ENCODE data around the gene YWHAE. TPM values are rescaled to one million over a fixed set of nuclear protein-coding genes. Genes with fewer than 3 reads are reported as not detected.
"Not testable (repeated sequence)": the region's sequence is repeated elsewhere in the genome, so short reads cannot be mapped to it uniquely, and the experiment has no call there.

Gene YWHAE
- total and polyA plus RNA-seq, 4 donors: 408 to 1,947 (median 1,068) TPM

DNA sequence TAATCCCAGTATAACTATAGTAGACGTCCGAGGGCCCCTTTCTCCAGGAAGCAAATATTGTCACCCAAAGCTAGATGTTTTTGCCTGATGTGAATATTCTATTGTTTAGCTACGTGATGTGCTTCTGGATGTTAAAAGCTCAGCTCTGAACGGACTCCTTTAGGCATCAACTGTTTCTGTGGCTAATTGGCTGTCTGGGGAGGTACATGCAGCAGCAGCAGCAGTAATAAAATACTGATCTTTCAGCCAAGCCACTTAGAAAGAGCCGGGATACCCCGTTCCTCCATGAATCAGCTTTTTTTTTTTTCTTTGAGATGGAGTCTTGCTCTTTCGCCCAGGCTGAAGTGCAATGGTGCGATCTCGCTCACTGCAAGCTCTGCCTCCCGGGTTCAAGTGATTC, 77.5 kb downstream of the YWHAE start:
- H3K27ac ChIP-seq (ENCODE audit: low read depth, low read length): no peak overlapping the region
- no peaks in the 10 kb centered on the region for H3K4me1 ChIP-seq (ENCODE audit: control insufficient read depth, insufficient read depth, low read length)
- WGBS (ENCODE audit: insufficient coverage): 30% methylated on average over 5 of the region's 10 CpGs
- peak in 2 of 6 donors; percentile 5 to 80 for DNase-seq (ENCODE audit: low read depth in 4 of 6, low spot score in 6 of 6)
- no peaks in the 10 kb centered on the region for H3K36me3 ChIP-seq (ENCODE audit: control insufficient read depth, insufficient read depth, low read length)
- no peak overlapping the region for H3K4me3 ChIP-seq (ENCODE audit: low read depth, low read length)
- no peaks in the 10 kb centered on the region for H3K9me3 ChIP-seq (ENCODE audit: control insufficient read depth, insufficient read depth, low read length)
- no peaks in the 10 kb centered on the region for H3K27me3 ChIP-seq (ENCODE audit: control insufficient read depth, insufficient read depth, low read length)

DNA sequence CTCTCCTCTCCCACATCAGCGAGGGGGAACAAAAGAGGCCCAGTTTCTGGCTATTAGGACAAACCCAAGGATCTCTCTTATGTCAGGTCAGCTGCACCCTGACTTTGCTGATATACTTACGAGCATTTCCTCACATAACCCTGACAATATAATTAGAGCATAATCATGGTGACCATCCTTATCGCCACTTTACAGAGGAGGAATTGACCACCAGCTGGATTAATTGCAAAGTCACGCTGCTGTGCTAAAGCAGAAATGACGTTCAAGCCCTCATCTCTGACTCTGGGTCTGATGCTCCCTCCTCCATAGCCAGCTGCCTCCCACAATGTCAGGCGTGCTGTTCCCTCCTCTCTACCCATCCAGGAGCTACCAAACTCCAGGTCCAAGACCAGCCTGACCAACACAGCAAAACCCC, 78.0 kb downstream of the YWHAE start:
- peak in 1 of 6 donors; percentile 34 for DNase-seq (ENCODE audit: low read depth in 4 of 6, low spot score in 6 of 6)
- H3K4me1 ChIP-seq (ENCODE audit: control insufficient read depth, insufficient read depth, low read length): no peaks in the 10 kb centered on the region
- no peak overlapping the region for H3K27ac ChIP-seq (ENCODE audit: low read depth, low read length)
- no peaks in the 10 kb centered on the region for H3K9me3 ChIP-seq (ENCODE audit: control insufficient read depth, insufficient read depth, low read length)
- no peaks in the 10 kb centered on the region for H3K27me3 ChIP-seq (ENCODE audit: control insufficient read depth, insufficient read depth, low read length)
- 60% methylated on average over 6 of the region's 6 CpGs for WGBS (ENCODE audit: insufficient coverage)
- H3K4me3 ChIP-seq (ENCODE audit: low read depth, low read length): no peak overlapping the region
- no peaks in the 10 kb centered on the region for H3K36me3 ChIP-seq (ENCODE audit: control insufficient read depth, insufficient read depth, low read length)

DNA sequence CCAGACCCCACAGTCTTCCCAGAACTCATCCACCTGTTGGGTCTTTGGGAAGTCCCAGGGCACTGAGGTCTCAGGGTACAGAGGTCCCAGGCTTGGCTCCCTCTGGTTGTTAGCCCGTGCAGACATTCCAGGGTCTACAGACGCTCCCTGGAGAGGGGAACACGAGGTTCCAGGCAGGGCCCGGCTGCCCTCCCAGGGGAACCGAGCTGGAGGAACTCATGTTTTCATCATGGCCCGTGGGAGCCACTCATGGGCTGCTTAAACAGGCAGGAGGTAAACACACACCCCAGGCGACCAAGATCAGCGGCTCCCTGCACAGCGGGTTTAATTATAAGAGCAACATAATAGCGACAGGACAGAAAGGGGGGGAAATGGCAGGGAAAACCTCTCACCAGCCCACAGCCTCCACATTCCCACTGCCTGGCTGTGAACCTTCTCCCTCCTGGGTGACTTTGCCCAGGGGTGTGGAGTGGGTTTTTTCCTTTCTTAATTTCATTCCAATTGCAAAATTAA, 84.1 kb downstream of the YWHAE start:
- Histone ChIP-seq H3K36me3 (ENCODE audit: control insufficient read depth, insufficient read depth, low read length) (no peaks in the 10 kb centered on the region), H3K27me3 (ENCODE audit: control insufficient read depth, insufficient read depth, low read length) (no peaks in the 10 kb centered on the region), H3K27ac (ENCODE audit: low read depth, low read length) (no peak overlapping the region), H3K9me3 (ENCODE audit: control insufficient read depth, insufficient read depth, low read length) (no peaks in the 10 kb centered on the region), H3K4me1 (ENCODE audit: control insufficient read depth, insufficient read depth, low read length) (peaks cover 10% of the 10 kb centered on the region), H3K4me3 (ENCODE audit: low read depth, low read length) (no peak overlapping the region)
- 15% methylated on average over 6 of the region's 10 CpGs for WGBS (ENCODE audit: insufficient coverage)
- peak in 1 of 6 donors; percentile 69 for DNase-seq (ENCODE audit: low read depth in 4 of 6, low spot score in 6 of 6)

DNA sequence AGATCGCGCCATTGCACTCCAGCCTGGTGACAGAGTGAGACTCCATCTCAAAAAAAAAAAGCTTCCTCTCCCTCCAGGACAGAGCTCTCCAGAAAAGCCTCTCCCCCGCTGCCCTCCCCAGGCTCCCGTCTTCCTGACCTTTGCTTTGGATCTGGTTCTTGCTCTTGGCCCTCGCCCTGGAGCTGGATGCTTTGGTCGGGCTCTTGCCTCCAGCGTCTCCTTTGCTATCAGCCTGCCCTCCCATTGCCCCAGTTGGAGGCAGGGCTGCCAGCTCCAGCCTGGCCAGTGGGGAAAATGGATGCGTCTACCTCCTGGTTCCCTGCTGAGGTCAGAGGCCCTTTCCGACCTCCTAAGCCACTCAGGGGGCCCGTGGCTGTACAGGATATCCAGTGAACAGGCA, 84.6 kb downstream of the YWHAE start:
- H3K36me3 ChIP-seq (ENCODE audit: control insufficient read depth, insufficient read depth, low read length): no peaks in the 10 kb centered on the region
- WGBS (ENCODE audit: insufficient coverage): 74% methylated on average over 10 of the region's 10 CpGs
- H3K4me1 ChIP-seq (ENCODE audit: control insufficient read depth, insufficient read depth, low read length): peaks cover 10% of the 10 kb centered on the region
- no peak overlapping the region for H3K4me3 ChIP-seq (ENCODE audit: low read depth, low read length)
- H3K9me3 ChIP-seq (ENCODE audit: control insufficient read depth, insufficient read depth, low read length): no peaks in the 10 kb centered on the region
- no peak overlapping the region for H3K27ac ChIP-seq (ENCODE audit: low read depth, low read length)
- H3K27me3 ChIP-seq (ENCODE audit: control insufficient read depth, insufficient read depth, low read length): no peaks in the 10 kb centered on the region
- no peak for DNase-seq (ENCODE audit: low read depth in 4 of 6, low spot score in 6 of 6)

DNA sequence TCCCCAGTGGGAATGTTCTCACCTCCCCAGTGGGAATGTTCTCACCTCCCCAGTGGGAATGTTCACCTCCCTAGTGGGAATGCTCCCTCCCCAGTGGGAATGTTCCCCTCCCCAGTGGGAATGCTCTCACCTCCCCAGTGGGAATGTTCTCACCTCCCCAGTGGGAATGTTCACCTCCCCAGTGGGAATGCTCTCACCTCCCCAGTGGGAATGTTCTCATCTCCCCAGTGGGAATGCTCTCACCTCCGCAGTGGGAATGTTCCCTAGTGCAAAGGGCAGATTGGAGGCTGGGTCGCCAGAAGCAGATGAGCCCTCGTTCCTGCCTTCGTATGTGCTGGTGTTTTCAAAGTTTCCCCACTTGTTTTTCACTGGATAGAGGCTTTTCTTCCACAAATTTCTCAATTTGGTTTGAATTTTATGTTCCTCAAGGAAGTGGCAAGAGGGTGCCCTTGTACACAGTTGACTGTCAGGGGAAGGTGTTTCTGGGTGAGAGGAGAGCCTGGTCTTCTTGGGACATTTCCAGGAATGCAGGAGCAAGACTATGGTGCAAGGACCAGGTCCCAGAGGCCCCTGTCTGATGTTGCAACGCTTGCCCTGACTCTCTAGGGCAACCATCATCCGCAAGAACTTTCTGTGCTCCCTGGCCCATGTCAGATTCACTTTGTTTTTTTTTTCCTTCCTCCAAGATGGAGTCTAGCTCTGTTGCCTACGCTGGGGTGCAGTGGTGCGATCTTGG, 86.6 kb downstream of the YWHAE start:
- Histone ChIP-seq H3K9me3 (ENCODE audit: control insufficient read depth, insufficient read depth, low read length) (no peaks in the 10 kb centered on the region), H3K27me3 (ENCODE audit: control insufficient read depth, insufficient read depth, low read length) (no peaks in the 10 kb centered on the region), H3K4me3 (ENCODE audit: low read depth, low read length) (no peak overlapping the region), H3K4me1 (ENCODE audit: control insufficient read depth, insufficient read depth, low read length) (peaks cover 10% of the 10 kb centered on the region), H3K36me3 (ENCODE audit: control insufficient read depth, insufficient read depth, low read length) (no peaks in the 10 kb centered on the region), H3K27ac (ENCODE audit: low read depth, low read length) (no peak overlapping the region)
- WGBS (ENCODE audit: insufficient coverage): 89% methylated on average over 4 of the region's 8 CpGs
- DNase-seq (ENCODE audit: low read depth in 4 of 6, low spot score in 6 of 6): no peak

DNA sequence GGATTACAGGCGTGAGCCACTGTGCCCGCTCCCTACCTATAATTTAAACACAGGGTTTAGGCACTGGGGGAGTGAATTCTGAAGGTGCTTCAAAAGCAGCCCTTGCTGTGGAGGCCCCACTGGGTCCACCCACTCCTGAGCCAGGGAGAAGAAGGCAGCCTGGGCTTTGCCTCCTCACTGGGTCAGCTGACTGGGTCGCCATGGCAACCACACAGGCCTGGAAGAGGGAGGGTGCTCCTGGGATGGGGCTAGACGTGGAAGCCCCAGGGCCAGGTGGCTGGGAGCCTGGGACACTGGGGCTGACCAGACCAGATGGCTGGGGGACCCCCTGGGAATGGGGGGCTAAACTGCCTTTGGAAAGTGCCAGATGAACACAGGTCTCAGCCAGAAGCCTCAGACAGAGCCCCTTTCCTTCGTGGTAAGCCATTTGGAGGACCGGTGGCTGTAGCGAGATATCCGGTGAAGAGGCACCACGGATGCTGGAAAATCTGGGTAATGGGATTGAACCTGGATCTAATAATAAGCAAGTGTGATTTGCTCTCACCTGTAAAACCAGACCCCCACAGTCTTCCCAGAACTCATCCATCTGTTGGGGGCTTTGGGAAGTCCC, 87.7 kb downstream of the YWHAE start:
- Histone ChIP-seq H3K4me1 (ENCODE audit: control insufficient read depth, insufficient read depth, low read length) (peaks cover 10% of the 10 kb centered on the region), H3K4me3 (ENCODE audit: low read depth, low read length) (no peak overlapping the region), H3K36me3 (ENCODE audit: control insufficient read depth, insufficient read depth, low read length) (no peaks in the 10 kb centered on the region), H3K9me3 (ENCODE audit: control insufficient read depth, insufficient read depth, low read length) (no peaks in the 10 kb centered on the region), H3K27ac (ENCODE audit: low read depth, low read length) (no peak overlapping the region), H3K27me3 (ENCODE audit: control insufficient read depth, insufficient read depth, low read length) (no peaks in the 10 kb centered on the region)
- WGBS (ENCODE audit: insufficient coverage): 19% methylated on average over 3 of the region's 9 CpGs
- DNase-seq (ENCODE audit: low read depth in 4 of 6, low spot score in 6 of 6): peak in 2 of 6 donors; percentile 38 to 54

DNA sequence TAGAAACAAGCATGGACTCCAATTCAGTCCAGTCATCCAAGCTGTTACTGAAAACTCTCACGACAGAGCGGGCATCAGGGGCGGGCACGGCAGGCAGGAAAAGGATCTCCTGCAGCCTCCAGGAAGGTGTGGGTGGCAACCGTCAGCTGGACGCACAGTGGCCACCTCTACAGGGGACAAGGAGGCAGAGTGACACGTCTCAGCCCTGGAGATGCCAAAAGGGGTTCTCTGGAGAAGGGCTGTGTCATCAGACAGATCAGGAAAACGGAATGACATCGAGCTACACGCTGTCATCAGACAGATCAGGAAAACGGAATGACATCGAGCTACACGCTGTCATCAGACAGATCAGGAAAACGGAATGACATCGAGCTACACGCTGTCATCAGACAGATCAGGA, 92.2 kb downstream of the YWHAE start:
- H3K9me3 ChIP-seq (ENCODE audit: control insufficient read depth, insufficient read depth, low read length); H3K4me3 ChIP-seq (ENCODE audit: low read depth, low read length); H3K4me1 ChIP-seq (ENCODE audit: control insufficient read depth, insufficient read depth, low read length); H3K27me3 ChIP-seq (ENCODE audit: control insufficient read depth, insufficient read depth, low read length); H3K27ac ChIP-seq (ENCODE audit: low read depth, low read length); DNase-seq (ENCODE audit: low read depth in 4 of 6, low spot score in 6 of 6); H3K36me3 ChIP-seq (ENCODE audit: control insufficient read depth, insufficient read depth, low read length): not testable (repeated sequence)
- WGBS (ENCODE audit: insufficient coverage): 81% methylated on average over 6 of the region's 16 CpGs

DNA sequence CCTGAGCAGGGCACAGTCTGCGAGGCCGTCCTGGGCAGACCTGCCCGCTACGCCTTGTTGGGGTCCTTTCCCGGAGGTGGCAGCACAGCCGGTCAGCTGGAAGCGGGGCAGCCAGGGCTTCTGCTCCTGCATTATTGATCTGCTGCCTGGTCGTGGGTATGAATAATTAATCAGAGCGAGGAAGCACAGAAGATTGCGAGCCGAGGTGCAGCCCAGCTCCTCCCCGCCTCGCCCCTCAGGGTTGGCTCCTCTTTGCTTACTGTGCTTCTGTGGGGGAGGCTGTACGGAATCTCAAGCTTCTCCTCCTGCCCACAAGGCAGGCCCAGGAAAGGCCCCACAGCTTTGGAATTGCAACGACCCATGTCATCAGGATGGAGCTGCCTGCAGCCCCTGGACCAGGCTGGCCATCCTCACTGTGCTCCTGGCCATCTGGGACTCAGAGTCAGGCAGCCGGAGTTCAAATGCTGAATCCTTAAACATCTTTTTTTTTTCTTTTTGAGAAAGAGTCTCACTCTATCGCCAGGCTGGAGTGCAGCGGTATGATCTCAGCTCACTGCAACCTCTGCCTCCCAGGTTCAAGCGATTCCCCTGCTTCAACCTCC, 95.0 kb downstream of the YWHAE start:
- H3K27me3 ChIP-seq (ENCODE audit: control insufficient read depth, insufficient read depth, low read length): no peaks in the 10 kb centered on the region
- no peak overlapping the region for H3K27ac ChIP-seq (ENCODE audit: low read depth, low read length)
- H3K36me3 ChIP-seq (ENCODE audit: control insufficient read depth, insufficient read depth, low read length): no peaks in the 10 kb centered on the region
- peak in 1 of 6 donors; percentile 21 for DNase-seq (ENCODE audit: low read depth in 4 of 6, low spot score in 6 of 6)
- WGBS (ENCODE audit: insufficient coverage): 61% methylated on average over 12 of the region's 19 CpGs
- no peaks in the 10 kb centered on the region for H3K9me3 ChIP-seq (ENCODE audit: control insufficient read depth, insufficient read depth, low read length)
- no peaks in the 10 kb centered on the region for H3K4me1 ChIP-seq (ENCODE audit: control insufficient read depth, insufficient read depth, low read length)
- H3K4me3 ChIP-seq (ENCODE audit: low read depth, low read length): no peak overlapping the region

DNA sequence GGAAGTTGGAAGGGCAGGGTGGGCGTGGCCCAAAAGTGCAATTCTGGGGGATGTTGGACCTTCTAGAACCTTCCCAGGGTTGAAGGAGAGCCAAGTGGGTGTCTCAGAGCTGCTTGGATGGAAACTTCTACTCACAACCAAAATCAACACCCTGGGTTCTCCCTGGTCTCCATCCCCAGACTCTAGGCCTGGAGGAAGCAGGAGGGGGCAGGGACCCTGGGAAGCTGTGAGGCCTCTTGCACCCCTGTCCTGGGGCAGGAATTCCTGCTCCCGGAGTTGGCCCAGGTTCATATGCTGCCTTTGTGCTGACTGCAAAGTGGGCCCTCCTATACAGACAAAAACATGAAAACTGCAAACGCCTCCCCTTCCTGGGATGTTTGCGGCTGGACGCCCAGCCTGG, 95.5 kb downstream of the YWHAE start:
- 92% methylated on average over 2 of the region's 5 CpGs for WGBS (ENCODE audit: insufficient coverage)
- H3K27me3 ChIP-seq (ENCODE audit: control insufficient read depth, insufficient read depth, low read length): no peaks in the 10 kb centered on the region

More for the DNA sequence above, 95.5 kb downstream of the YWHAE start:
- no peak for DNase-seq (ENCODE audit: low read depth in 4 of 6, low spot score in 6 of 6)
- Histone ChIP-seq H3K4me1 (ENCODE audit: control insufficient read depth, insufficient read depth, low read length) (no peaks in the 10 kb centered on the region), H3K4me3 (ENCODE audit: low read depth, low read length) (no peak overlapping the region), H3K27ac (ENCODE audit: low read depth, low read length) (no peak overlapping the region), H3K9me3 (ENCODE audit: control insufficient read depth, insufficient read depth, low read length) (no peaks in the 10 kb centered on the region), H3K36me3 (ENCODE audit: control insufficient read depth, insufficient read depth, low read length) (no peaks in the 10 kb centered on the region)

Measured in spinal cord (tissue), 10 donors.